GM23338 (cell line): Measurements from ENCODE around the gene NAGA.

Experiments
- CREB1 ChIP-seq: fragments of 250-450 bp; sonication (Bioruptor Pico); IDR thresholded peaks from 2 replicates; pipeline ENCODE4 v1.5.0; 2020; ENCODE audit warnings: low read depth, mild to moderate bottlenecking, moderate library complexity
- ETS1 ChIP-seq: IDR thresholded peaks from 2 replicates; pipeline ENCODE4 v1.6.1; 2016; ENCODE audit warnings: antibody characterized with exemption
- EZH2 ChIP-seq: fragments of 200-600 bp; sonication (generic); IDR thresholded peaks from one replicate; pipeline ENCODE4 v1.8.0; 2017; ENCODE audit warnings: antibody characterized with exemption, mild to moderate bottlenecking, low read depth; ENCODE audit not compliant: unreplicated experiment
- EZH2phosphoT487 ChIP-seq: fragments of 200-600 bp; sonication (generic); IDR thresholded peaks from one replicate; pipeline ENCODE4 v1.8.1; 2018; ENCODE audit warnings: antibody characterized with exemption; ENCODE audit not compliant: unreplicated experiment
- JUNB ChIP-seq: IDR thresholded peaks from one replicate; pipeline ENCODE4 v1.6.1; 2016; ENCODE audit warnings: antibody characterized with exemption; ENCODE audit not compliant: unreplicated experiment
- NANOG ChIP-seq: IDR thresholded peaks from 2 replicates; pipeline ENCODE4 v1.6.1; 2016; ENCODE audit warnings: antibody characterized with exemption, borderline replicate concordance
- POLR2AphosphoS5 ChIP-seq: IDR thresholded peaks from 2 replicates; pipeline ENCODE4 v1.6.1; 2016; ENCODE audit warnings: antibody characterized with exemption, low read depth
- REST ChIP-seq: IDR thresholded peaks from one replicate; pipeline ENCODE4 v1.6.1; 2018; ENCODE audit warnings: antibody characterized with exemption; ENCODE audit not compliant: unreplicated experiment
- STAT1 ChIP-seq: IDR thresholded peaks from one replicate; pipeline ENCODE4 v1.6.1; 2016; ENCODE audit warnings: antibody characterized with exemption; ENCODE audit not compliant: unreplicated experiment
- ZNF114 ChIP-seq: fragments of 250-450 bp; sonication (Bioruptor Pico); IDR thresholded peaks from 2 replicates; pipeline ENCODE4 v1.5.0; 2020; ENCODE audit warnings: mild to moderate bottlenecking, moderate library complexity
- ZNF331 ChIP-seq: fragments of 250-450 bp; sonication (Bioruptor Pico); IDR thresholded peaks from 2 replicates; pipeline ENCODE4 v1.5.0; 2020; ENCODE audit warnings: low read depth, mild to moderate bottlenecking, moderate library complexity
- TF ChIP-seq, protein P1 (sequence below), 2 experiments: fragments of 200-600 bp in 1 of 2; sonication (generic) in 1 of 2; conservative IDR thresholded peaks; 2 replicates each; pipeline versions ENCODE4 v1.5.1 to v1.6.1; 2016 to 2017; ENCODE audit warnings: antibody characterized with exemption in 2 of 2, low read depth in 2 of 2, mild to moderate bottlenecking in 2 of 2, moderate library complexity in 1 of 2
- TF ChIP-seq, protein P2 (sequence below): fragments of 250-450 bp; sonication (Bioruptor Pico); IDR thresholded peaks from 2 replicates; pipeline ENCODE4 v1.5.0; 2020; ENCODE audit warnings: mild to moderate bottlenecking, moderate library complexity

GRCh38 chr22:42116848-42117424 lies 46.3 kb upstream of the NAGA start:
- TF ChIP-seq, protein P1, sequence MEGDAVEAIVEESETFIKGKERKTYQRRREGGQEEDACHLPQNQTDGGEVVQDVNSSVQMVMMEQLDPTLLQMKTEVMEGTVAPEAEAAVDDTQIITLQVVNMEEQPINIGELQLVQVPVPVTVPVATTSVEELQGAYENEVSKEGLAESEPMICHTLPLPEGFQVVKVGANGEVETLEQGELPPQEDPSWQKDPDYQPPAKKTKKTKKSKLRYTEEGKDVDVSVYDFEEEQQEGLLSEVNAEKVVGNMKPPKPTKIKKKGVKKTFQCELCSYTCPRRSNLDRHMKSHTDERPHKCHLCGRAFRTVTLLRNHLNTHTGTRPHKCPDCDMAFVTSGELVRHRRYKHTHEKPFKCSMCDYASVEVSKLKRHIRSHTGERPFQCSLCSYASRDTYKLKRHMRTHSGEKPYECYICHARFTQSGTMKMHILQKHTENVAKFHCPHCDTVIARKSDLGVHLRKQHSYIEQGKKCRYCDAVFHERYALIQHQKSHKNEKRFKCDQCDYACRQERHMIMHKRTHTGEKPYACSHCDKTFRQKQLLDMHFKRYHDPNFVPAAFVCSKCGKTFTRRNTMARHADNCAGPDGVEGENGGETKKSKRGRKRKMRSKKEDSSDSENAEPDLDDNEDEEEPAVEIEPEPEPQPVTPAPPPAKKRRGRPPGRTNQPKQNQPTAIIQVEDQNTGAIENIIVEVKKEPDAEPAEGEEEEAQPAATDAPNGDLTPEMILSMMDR (conservative IDR thresholded peaks at IDR 0.05; ENCODE audit: low read depth in 2 of 2): peak; percentile 71 to 79
- TF ChIP-seq EZH2 (no peak), EZH2phosphoT487 (no peak), ZNF331 (CRISPR knock-in tag) (no peak), REST (no peak), POLR2AphosphoS5 (no peak), CREB1 (CRISPR knock-in tag) (no peak), STAT1 (no peak), JUNB (no peak), ETS1 (no peak), ZNF114 (CRISPR knock-in tag) (no peak), NANOG (no peak)
- TF ChIP-seq, protein P2, sequence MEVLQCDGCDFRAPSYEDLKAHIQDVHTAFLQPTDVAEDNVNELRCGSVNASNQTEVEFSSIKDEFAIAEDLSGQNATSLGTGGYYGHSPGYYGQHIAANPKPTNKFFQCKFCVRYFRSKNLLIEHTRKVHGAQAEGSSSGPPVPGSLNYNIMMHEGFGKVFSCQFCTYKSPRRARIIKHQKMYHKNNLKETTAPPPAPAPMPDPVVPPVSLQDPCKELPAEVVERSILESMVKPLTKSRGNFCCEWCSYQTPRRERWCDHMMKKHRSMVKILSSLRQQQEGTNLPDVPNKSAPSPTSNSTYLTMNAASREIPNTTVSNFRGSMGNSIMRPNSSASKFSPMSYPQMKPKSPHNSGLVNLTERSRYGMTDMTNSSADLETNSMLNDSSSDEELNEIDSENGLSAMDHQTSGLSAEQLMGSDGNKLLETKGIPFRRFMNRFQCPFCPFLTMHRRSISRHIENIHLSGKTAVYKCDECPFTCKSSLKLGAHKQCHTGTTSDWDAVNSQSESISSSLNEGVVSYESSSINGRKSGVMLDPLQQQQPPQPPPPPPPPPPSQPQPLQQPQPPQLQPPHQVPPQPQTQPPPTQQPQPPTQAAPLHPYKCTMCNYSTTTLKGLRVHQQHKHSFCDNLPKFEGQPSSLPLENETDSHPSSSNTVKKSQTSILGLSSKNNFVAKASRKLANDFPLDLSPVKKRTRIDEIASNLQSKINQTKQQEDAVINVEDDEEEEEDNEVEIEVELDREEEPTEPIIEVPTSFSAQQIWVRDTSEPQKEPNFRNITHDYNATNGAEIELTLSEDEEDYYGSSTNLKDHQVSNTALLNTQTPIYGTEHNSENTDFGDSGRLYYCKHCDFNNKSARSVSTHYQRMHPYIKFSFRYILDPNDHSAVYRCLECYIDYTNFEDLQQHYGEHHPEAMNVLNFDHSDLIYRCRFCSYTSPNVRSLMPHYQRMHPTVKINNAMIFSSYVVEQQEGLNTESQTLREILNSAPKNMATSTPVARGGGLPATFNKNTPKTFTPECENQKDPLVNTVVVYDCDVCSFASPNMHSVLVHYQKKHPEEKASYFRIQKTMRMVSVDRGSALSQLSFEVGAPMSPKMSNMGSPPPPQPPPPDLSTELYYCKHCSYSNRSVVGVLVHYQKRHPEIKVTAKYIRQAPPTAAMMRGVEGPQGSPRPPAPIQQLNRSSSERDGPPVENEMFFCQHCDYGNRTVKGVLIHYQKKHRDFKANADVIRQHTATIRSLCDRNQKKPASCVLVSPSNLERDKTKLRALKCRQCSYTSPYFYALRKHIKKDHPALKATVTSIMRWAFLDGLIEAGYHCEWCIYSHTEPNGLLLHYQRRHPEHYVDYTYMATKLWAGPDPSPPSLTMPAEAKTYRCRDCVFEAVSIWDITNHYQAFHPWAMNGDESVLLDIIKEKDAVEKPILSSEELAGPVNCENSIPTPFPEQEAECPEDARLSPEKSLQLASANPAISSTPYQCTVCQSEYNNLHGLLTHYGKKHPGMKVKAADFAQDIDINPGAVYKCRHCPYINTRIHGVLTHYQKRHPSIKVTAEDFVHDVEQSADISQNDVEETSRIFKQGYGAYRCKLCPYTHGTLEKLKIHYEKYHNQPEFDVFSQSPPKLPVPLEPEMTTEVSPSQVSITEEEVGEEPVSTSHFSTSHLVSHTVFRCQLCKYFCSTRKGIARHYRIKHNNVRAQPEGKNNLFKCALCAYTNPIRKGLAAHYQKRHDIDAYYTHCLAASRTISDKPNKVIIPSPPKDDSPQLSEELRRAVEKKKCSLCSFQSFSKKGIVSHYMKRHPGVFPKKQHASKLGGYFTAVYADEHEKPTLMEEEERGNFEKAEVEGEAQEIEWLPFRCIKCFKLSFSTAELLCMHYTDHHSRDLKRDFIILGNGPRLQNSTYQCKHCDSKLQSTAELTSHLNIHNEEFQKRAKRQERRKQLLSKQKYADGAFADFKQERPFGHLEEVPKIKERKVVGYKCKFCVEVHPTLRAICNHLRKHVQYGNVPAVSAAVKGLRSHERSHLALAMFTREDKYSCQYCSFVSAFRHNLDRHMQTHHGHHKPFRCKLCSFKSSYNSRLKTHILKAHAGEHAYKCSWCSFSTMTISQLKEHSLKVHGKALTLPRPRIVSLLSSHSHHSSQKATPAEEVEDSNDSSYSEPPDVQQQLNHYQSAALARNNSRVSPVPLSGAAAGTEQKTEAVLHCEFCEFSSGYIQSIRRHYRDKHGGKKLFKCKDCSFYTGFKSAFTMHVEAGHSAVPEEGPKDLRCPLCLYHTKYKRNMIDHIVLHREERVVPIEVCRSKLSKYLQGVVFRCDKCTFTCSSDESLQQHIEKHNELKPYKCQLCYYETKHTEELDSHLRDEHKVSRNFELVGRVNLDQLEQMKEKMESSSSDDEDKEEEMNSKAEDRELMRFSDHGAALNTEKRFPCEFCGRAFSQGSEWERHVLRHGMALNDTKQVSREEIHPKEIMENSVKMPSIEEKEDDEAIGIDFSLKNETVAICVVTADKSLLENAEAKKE (CRISPR knock-in tag): no peak
